NCI-H2227 treated with DMSO at 0.1 percent for 48 hours (cell line): ENCODE data around the gene CASQ2.

Experiments
- DNase-seq: peaks from one replicate; lab custom pipeline; 2025; lab: John Stamatoyannopoulos, UW

CASQ2 gene

DNA sequence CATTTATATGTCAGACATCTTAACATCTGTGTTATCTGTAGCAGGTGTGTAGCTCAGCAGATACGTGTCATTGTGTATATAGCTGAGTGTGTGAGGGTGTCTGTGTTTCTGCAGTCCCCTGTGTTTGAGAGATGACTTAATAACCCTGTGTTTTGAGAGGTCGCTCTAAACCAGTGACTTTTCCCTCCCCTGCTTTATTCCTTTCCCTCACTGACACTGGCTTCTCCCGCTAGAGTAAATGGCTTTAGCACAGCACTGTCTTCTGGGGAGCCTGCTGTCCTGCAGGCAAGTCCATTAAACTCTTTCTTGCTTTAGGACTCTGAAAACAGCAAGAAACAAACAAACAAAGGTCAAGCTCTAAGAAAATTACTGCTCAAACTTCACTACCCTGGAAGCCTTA, 73.7 kb downstream of the CASQ2 start:
- DNase-seq: no peak

DNA sequence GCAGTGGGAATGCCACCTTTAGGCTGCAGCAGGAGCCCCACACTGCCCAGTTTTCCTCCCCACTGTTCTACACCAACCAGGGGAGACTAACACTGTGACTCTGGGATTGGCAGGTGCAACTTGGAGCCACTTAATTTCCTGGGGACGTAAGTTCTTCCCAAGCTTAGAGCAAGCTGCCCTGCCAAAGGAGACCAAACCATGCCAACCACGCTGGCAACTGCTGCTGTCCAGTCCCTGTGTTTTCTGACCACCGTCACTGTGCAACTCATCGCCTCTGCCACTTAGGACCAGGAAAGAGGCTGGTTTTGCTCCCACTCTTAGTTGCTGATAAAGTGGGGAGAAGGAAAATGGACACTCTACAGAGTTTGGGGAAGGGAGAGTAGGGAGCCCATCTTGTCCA, 76.3 kb downstream of the CASQ2 start:
- DNase-seq: no peak

DNA sequence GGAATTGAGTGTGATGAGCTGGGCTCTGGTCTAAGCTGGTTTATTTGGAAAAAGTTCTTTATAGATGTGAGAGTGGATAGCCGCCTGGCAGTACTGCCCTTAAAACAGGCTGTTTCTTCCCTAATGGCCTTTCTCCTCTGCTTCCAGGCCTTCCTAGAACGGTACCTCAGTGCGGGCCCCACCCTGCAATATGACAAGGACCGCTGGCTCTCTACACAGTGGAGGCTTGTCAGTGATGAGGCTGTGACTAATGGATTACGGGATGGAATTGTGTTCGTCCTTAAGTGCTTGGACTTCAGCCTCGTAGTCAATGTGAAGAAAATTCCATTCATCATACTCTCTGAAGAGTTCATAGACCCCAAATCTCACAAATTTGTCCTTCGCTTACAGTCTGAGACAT, 77.5 kb downstream of the CASQ2 start:
- no peak for DNase-seq

DNA sequence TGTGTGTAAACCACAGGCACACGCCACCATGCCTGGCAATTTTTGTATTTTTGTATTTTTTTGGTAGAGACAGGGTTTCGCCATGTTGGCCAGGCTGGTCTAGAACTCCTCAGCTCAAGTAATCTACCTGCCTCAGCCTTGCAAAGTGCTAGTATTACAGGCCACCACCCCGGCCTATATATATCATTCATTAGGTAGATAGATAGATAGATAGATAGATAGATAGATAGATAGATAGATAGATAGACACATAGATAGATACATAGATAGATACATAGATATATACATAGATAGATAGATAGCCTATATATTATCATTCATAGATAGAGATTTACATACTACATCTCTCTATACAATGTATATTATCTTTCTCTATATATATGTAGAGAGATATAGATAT, 80.8 kb downstream of the CASQ2 start:
- DNase-seq: no peak

DNA sequence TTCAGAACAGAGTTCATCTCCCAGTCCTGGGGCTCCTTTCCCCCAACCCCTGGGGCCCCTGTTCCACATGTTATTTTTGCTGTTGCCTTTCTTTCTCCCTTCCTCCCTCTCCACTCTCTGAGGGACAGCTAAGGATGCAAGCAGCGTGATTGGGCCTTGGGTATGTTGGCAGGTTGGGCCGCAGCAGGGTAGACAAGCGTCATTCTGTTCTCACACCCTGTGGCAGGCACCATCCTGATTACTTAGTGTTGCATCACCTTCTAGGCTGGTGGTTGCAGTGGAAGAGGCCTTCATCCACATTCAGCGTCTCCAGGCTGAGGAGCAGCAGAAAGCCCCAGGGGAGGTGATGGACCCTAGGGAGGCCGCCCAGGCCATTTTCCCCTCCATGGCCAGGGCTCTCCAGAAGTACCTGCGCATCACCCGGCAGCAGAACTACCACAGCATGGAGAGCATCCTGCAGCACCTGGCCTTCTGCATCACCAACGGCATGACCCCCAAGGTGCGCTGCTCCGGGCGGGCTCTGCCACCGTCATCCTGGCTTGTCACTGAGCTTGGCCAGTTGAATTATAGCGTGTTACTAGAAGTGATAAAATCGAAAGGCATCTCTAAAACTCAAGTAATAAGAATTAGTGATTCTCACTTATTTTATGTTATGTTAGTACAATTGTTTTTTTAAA, 83.3 kb downstream of the CASQ2 start:
- DNase-seq: no peak

DNA sequence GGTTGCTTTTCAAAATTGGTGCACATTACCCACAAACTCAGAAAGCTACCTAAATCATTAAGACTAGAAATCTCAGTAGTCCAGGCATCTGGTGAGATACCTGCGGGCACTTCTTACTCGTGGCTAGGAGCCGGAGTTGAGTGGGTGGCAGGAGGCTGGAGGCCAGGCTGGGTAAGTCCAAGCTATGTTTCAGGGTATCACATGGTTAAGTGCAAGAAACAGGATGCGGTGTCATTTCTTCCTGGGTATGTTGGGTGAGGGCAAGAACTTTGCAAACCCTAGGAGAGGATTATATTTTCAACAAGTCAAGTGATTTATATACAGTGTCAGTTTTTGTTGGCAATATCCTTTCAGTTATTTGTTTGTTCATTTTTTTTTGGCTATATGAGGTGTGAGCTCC, 85.7 kb downstream of the CASQ2 start:
- no peak for DNase-seq

DNA sequence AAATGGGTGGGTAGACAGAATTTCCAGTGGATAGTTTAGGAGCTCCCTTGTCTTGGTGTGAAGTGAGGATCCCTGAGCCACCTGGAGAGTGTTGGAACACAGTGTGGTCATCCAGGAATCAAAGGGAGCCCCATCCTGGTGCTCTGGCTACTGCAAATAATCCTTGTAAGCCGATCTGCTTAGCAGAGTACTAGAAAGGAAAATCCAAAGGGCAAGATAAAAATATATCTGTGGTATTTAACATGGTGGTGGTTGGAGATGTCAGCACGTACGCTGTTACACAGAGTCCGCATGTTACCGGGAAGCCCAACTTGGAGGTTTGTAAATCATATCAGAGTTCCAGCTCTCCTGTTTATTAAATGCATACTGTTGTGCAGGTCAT, 87.8 kb downstream of the CASQ2 start:
- no peak for DNase-seq

DNA sequence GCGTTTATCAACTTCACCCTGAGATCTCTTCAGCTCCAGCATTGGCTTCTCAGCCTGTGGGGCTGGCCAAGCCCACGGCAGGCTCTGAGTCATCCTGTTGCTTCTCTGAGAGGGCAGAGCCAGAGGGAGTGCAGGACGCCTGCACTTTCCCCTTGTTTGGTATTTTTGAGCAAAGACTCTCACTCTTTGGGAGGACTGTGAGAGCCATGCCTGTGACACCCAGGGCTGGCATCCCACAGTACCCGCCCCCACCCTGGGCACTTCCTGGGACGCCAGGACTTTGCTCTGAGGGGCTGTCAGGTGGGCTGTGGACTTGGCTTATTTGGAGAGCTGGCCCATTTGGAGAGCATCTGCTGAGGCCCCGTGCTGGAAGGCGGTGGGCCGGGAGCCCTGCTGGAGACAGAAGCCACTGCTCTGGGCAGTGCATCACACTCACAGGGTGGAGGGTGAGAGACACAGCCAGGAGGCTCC, 89.3 kb downstream of the CASQ2 start:
- DNase-seq: no peak

DNA sequence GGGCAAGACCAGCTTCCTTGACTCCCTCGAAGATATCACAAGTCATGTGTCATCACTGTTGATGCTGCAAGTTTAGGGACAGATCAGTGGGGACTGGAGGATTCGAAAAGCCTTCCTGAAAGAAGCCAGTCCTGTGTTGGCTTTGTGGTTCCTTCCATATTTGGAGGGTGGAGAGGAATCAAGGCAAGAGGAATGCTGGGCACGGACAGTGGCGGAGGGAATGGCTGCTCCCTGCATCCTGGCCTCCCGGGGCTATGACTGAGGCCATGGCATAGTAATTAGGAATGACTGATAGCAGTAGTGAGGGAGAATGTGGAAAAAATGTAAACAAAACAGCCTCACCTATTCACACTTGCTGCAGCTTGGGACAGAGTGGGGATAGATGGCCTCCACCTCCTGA, 90.4 kb downstream of the CASQ2 start:
- DNase-seq: no peak

DNA sequence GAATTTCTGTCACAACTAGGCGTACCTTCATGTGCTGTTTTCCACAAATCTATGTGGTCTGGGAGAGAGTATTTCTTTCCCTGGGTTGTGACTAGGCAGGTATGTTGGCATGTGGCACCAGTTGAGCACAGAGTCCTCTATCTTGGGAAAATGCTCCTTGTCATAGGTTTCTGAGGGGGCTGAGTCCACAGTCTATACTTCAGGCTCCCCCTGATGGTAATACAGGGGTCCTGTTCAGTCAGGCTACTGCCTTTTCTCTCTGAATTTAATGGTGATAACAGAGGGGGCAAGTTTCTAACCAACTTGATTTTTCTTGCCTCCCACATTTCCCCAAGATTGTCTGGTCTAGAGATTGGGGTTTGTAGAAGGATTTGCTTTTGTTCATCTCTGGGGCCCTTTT, 90.9 kb downstream of the CASQ2 start:
- DNase-seq: no peak

DNA sequence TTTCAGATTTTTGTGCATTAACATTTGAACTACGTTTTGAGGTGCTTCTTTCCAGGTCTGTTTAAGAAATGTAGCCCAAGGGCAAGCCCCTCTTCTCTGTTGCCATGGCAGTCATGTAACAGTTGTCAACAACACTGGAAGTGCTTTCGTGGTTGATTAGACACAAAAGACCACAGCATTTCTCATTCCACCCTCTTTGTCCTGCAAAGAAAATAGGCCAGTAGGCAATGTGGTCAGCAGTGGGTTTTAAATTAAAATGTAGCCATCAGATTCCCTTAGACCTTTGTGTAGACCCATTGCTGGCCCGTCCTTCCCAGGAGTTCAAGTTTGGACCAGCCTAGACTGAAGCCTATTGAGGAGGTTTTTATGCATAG, 91.3 kb downstream of the CASQ2 start:
- DNase-seq: no peak

DNA sequence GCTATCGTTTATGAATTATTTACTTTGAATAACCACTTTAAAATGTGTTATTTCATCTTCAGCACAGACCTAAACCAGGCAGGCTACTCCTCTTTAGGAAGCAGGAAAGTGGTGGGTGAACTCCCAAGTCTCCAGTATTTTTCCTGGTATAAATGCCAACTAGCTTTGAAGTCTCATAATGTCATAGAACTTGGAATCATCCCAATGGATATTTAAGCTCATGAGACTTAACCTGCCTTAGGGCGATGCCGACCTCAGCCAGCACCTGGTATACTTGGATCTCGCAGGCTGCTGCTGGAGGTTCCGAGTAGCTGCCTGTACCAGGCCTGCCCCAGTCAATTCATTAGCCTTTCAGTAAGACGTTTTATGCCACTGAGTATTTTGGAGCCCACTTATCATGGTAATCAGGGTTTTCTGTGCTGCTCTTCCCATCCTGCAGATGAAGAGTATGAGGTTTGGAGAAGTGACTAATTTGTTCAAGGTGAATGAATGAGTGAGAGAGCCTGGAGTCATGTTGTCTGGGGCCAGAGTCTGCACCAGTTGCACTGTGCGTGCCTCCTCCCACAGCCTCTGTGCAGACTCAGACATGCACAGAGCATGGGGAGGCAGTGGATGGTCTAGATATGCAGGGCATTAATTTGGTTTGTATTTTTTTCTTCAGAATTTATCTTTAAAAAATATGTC, 91.9 kb downstream of the CASQ2 start:
- no peak for DNase-seq

DNA sequence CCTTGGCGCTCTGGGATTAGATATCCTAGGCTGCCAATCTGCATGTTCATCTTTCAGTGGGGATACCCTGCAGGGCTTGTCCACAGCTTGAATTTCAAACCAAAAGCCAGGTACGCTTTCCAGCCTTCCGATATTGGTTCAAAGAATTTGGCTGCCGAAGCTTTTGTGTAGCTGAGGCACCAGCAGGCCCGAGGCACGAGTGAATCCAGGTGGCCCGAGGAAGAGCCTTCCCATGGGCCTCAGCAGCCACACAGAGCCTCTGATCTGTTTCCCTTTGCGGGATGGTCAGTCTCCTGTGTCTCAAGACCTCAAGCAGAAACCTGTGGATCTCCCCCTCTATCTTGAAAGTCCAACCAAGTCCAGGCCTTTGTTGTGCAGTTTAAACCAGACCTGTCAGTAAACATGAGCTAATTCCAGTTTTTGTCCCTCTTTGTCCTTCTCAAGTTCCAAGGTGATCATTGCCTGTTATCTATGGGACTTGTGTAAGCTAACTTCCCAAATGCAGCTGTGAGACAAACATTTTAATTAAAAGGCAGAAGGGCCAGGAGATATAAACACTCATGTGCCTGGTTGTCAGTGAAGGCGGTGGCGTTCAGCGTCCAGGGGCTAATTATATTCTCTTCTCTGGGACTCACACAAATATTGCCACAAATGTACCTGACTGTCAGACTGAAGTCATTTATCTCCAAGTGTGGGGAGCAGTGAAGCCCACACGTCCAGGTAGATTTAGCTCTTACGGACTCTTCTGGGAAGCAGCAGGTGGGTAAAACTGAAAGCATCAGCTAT, 96.1 kb downstream of the CASQ2 start:
- DNase-seq: no peak

DNA sequence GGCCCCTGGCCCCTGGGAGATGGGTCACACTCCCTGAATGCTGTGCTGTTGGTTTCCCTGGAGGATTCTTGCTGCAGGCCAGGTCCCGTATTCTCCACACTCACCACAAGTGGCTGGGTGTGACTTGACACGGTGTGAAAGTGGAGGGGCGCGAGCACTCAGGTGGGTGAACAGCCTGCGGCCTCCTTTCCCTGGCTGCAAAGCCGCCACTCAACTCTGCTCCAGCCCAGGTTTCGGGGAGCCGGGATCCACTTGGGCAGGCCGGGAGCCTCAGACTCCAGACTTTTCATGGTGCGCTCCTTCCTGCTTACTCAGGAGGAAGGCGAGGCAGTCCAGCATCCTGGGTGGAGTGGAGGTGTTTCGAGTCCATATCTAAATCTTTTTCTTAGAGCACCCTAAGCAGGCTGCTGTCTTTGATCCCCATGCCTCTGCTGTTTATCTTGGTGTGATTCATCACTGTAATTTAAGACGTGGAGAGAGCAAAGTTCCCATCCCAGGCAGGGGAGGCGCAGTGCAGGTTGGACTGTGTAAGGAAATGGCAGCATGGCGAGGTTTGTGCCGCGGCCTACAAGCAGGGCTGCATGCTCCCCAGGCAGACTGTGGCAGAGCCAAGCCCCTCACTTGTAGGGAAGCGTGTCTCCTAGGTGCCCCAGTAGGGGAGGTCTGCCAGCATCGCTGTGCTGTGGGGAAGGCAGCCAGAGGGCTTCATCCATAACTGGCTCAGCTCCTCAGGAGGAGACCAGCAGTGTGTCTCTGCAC, 97.2 kb downstream of the CASQ2 start:
- no peak for DNase-seq

DNA sequence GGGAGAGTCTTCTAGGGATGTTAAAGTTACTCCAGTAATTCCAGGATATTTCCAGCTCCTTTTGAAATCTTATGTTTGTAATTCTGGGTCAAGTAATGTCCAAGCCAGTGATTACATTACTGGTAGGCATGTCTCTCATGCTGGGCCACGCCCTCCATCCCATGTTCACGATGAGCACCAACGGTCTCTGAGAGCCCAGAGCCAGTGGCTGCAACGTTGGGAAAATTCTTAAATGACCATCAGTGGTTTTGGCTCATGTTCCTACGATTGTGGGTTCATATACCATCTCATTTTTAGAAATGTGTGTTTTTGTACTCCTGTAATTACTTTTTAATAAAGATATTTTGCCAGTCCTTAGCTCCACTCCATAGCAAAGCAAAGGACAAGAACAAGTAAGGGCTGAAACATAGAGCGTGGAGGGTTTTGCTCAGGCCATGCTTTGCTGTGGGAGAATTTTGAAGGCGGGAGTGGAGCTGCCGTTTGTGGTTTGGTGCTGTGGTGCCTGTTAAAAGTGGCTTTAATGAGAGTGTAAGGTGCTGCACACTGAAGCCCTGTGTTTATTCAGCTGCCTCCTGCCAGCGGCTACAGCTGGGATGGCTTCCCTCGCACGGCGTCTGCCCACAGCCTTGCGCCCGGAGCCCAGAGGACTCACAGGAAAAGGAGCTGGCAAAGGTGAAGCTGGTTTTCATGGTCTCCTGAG, 97.9 kb downstream of the CASQ2 start:
- DNase-seq: no peak

DNA sequence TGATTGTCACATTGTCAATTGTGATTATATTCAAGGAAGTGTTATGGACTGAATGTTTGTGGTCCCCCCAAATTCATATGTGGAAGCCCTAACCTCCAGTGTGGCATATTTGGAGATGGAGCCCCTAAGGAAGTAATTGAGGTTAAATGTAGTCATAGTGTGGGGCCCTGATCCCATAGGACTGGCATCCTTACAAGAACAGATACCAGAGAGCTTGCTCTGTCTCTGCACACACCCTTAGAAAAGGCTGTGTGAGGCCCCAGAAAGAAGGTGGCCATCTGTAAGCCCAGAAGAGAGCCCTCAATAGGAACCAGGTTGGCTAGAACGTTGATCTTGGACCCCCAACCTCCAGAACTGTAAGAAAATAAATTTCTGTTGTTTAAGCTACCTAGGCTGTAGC, 98.6 kb downstream of the CASQ2 start:
- DNase-seq: no peak

DNA sequence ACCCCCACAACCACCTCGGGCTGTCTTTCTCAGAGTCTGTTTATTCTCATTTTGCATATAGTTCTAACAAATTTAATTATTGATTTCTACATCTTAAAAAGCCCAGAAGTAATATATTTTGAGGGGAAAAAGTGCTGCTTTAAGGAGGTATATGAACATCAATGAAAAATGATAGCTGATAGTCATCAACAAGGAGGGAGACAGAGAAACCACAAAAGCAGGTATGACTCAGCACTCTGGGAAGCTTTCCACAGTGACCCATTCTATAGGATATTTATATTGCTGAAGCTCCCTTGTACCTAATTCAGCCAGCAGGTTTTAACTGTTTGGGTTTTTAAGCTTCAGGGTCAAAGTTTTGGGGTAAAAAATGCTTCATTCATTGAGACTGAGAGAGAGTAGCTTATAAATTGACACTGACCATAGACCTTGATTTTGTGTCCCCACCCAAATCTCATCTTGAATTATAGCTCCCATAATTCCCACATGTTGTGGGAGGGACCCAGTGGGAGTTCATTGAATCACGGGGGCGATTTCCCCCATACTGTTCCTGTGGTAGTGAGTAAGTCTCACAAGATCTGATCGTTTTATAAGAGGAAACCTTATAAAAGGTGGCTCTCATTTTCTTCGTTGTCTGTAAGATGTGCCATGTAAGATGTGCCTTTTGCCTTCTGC, 99.4 kb downstream of the CASQ2 start:
- no peak for DNase-seq

DNA sequence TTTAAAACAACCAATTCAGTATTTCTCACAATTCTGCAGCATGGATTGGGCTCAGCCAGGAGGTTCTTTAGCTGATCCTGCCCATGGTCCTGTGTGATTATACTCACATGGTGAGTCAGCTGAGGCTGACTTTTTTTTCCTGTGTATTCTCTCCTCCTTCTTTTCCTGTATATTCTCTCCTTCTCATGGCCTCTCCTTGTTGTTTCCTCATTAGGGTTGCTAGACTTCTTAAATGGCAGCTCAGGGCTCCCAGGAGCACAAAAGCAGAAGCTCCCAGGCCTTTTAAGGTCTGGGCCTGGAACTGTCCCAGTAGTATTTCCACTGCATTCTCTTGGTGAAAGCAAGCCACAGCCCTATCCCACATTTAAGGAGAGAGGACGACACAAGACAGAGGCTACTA, 99.9 kb downstream of the CASQ2 start:
- DNase-seq: no peak

DNA sequence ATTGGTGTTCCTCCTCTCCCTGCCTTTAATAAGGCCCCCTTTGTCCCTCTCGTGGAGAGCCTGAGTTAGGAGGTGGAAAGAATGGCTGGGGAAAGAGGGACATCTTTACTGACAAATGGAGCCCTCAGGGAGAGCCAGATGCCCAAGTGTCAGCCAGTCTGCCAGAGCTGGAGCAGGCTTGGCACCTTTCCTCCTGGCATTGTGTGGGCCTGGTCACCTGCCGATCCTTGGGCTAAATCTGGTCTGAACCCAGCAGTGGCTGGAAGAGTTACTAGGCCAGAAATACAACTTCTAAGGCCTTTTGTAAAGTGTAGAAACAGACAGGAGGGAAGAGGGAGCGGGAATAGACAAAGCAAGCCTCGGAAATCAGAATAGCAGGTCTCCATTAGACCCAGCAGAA, 101.8 kb downstream of the CASQ2 start:
- DNase-seq: no peak

DNA sequence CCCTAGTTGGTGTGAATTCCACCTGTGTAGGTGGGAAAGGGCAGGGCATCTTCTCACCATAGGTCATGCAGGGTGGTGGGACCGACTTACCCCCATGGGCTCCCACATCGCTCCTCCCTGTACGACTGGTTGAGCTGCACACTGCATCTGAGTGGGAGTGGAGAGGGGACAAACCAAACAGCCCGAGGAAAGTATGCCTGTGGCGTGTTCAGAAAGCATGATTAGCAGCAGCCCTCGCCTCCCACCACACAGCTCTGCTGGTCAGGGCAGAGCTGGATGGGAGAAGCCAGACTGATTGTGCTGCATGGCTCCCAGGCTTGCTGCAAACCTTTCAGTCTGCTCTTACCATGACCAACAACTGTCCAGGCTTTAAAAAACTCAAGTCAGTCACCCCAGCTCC, 102.3 kb downstream of the CASQ2 start:
- no peak for DNase-seq

DNA sequence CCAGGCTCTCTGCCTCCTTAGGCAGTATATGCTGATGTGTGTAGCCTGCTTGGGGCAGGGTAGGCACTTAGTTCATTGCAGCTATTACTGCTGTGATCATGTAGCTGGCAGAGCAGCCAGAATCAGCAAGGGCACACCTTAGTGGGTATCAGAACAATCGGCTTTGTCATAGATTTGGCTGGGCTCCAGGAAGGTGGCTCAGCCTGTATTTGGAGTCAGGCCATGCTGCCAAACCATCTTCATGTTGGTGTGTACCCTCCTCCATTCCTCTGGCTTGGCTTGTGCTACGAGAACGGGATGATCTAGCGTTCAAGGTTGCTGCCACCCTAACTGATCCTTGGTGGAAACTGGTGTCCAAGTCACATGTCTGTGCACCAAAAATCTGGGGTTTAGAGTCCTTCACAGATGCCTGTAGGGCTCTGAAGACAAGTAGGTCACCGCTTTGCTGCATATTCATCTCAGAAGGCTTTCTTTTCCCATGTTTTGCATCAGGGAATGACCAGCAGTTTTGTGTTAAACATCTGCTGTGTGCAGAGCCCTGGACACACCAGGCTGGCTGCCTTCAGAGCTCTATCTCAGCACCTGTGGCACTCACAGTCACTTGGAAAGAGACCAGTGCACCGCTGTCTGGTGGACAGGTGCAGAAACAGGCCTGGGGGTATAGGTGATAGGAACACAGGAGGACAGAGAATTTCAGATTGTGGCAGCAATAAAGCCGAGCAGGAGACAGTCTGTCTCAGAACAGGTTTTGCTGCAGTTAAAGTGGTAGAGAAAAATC, 103.0 kb downstream of the CASQ2 start:
- no peak for DNase-seq
